HCT116 (cell line): ENCODE data around the gene KLHL22. TPM values are rescaled to one million over a fixed set of nuclear protein-coding genes. Genes with fewer than 3 reads are reported as not detected.

Source experiments
- ATAC-seq: fragments of 200-7000 bp; cut with Tn5 transposase; 2 replicates; pipeline ENCODE4 v1.9.1; 2020; ENCODE audit warnings: mild to moderate bottlenecking, moderate library complexity
- BruUV-seq: library from RNA; stranded (reverse); fragments of 400-500 nt; replicated peaks from 2 replicates; lab custom pipeline; 2021; lab: Mats Ljungman, UMichigan
- CTCF ChIA-PET: fragments of 300-600 bp; sonication (Branson Sonifier 250); formaldehyde crosslinking; loops from one replicate; lab custom pipeline; 2021; ENCODE audit warnings: antibody characterized with exemption; lab: Charles Lee
- POLR2A ChIA-PET: fragments of 300-600, 350-600 bp; sonication (Branson Sonifier 250); formaldehyde crosslinking; loops from one replicate; lab custom pipeline; 2021; ENCODE audit warnings: antibody characterized with exemption; lab: Charles Lee
- RAD21 ChIA-PET, 2 experiments: fragments of 300-600 bp; sonication (Branson Sonifier 250); formaldehyde crosslinking; loops; one replicate each; lab custom pipeline; 2023; ENCODE audit warnings: low total read pairs in 2 of 2; ENCODE audit not compliant: uncharacterized antibody in 2 of 2, unreplicated experiment in 2 of 2, low non-redundant PET in 1 of 2; lab: Charles Lee
- DNase-seq: peaks from one replicate; pipeline ENCODE4 v3.0.0-alpha.2; 2010; ENCODE audit warnings: low read depth, low spot score
- H2AFZ ChIP-seq: fragments of 200-600 bp; shearing (Covaris generic), sonication (generic); 2 replicates; pipeline ENCODE4 v1.6.1; 2017; ENCODE audit warnings: low read depth, mixed run types, mixed read lengths, antibody characterized with exemption, low read length; ENCODE audit not compliant: poor library complexity, severe bottlenecking
- H3K27ac ChIP-seq: 2 replicates; pipeline ENCODE4 v1.5.1; 2012; ENCODE audit warnings: low read depth, low read length
- H3K27me3 ChIP-seq: fragments of 200-600 bp; sonication (generic); 2 replicates; pipeline ENCODE4 v1.6.1; 2016; ENCODE audit warnings: mixed run types, low read length, mixed read lengths; ENCODE audit not compliant: insufficient read depth
- H3K36me3 ChIP-seq, 2 experiments: fragments of 200-500 bp in 1 of 2; fragments of 200-600 bp in 1 of 2; sonication (Bioruptor generic) in 1 of 2; sonication (generic) in 1 of 2; 2 replicates each; pipeline versions ENCODE4 v1.5.1 to v1.6.1; 2014 to 2016; ENCODE audit warnings: low read length in 2 of 2, inconsistent platforms in 1 of 2, mixed read lengths in 1 of 2, mixed run types in 1 of 2; ENCODE audit not compliant: insufficient read depth in 2 of 2, control insufficient read depth in 1 of 2
- H3K4me1 ChIP-seq, 2 experiments: fragments of 200-600 bp in 1 of 2; sonication (generic) in 1 of 2; 2 replicates each; pipeline versions ENCODE4 v1.5.1 to v1.6.1; 2012 to 2017; ENCODE audit warnings: low read length in 2 of 2, inconsistent platforms in 1 of 2, mild to moderate bottlenecking in 1 of 2, mixed read lengths in 1 of 2, mixed run types in 1 of 2, moderate library complexity in 1 of 2; ENCODE audit not compliant: insufficient read depth in 2 of 2, control insufficient read depth in 1 of 2
- H3K4me2 ChIP-seq: fragments of 200-600 bp; sonication (generic); 2 replicates; pipeline ENCODE4 v1.6.1; 2017; ENCODE audit warnings: mixed run types, low read length, mixed read lengths
- H3K4me3 ChIP-seq, 2 experiments: fragments of 200-600 bp in 1 of 2; sonication (generic) in 1 of 2; replicated peaks in 1 of 2; 2 replicates each; pipeline ENCODE4 v1.5.1; 2011 to 2016; ENCODE audit warnings: low read length in 2 of 2, control low read depth in 1 of 2, low read depth in 1 of 2, mild to moderate bottlenecking in 1 of 2, mixed read lengths in 1 of 2, mixed run types in 1 of 2
- H3K79me2 ChIP-seq: fragments of 200-600 bp; sonication (generic); 2 replicates; pipeline ENCODE4 v1.6.1; 2017; ENCODE audit warnings: mild to moderate bottlenecking, mixed run types, low read length, moderate library complexity, mixed read lengths; ENCODE audit not compliant: insufficient read depth
- H3K9ac ChIP-seq: fragments of 200-600 bp; sonication (generic); 2 replicates; pipeline ENCODE4 v1.6.1; 2016; ENCODE audit warnings: low read length, mixed read lengths
- H3K9me2 ChIP-seq: fragments of 200-600 bp; sonication (generic), shearing (Covaris generic); 2 replicates; pipeline ENCODE4 v1.6.1; 2017; ENCODE audit warnings: mixed run types, mild to moderate bottlenecking, moderate library complexity; ENCODE audit not compliant: insufficient read depth
- H3K9me3 ChIP-seq, 2 experiments: fragments of 200-500 bp in 1 of 2; fragments of 200-600 bp in 1 of 2; sonication (Bioruptor generic) in 1 of 2; sonication (generic) in 1 of 2; 2 replicates each; pipeline ENCODE4 v1.6.1; 2014 to 2017; ENCODE audit warnings: low read length in 2 of 2, mixed read lengths in 2 of 2, inconsistent platforms in 1 of 2, low read depth in 1 of 2, mild to moderate bottlenecking in 1 of 2, mixed run types in 1 of 2, moderate library complexity in 1 of 2; ENCODE audit not compliant: control insufficient read depth in 1 of 2, insufficient read depth in 1 of 2
- H4K20me1 ChIP-seq: fragments of 200-600 bp; sonication (generic), shearing (Covaris generic); 2 replicates; pipeline ENCODE4 v1.6.1; 2017; ENCODE audit warnings: mixed run types, mild to moderate bottlenecking, moderate library complexity; ENCODE audit not compliant: insufficient read depth
- EGR1 ChIP-seq: IDR thresholded peaks from 2 replicates; pipeline ENCODE4 v1.6.1; 2012; ENCODE audit warnings: low read depth
- ELF1 ChIP-seq: IDR thresholded peaks from 2 replicates; pipeline ENCODE4 v1.6.1; 2012; ENCODE audit warnings: low read depth, borderline replicate concordance
- EZH2 ChIP-seq: fragments of 200-600 bp; sonication (generic); IDR thresholded peaks from 2 replicates; pipeline ENCODE4 v1.6.1; 2017; ENCODE audit warnings: antibody characterized with exemption, mixed run types
- EZH2phosphoT487 ChIP-seq: fragments of 200-600 bp; IDR thresholded peaks from 2 replicates; pipeline ENCODE4 v1.6.1; 2018; ENCODE audit warnings: antibody characterized with exemption, borderline replicate concordance
- POLR2A ChIP-seq: IDR thresholded peaks from 2 replicates; pipeline ENCODE4 v1.7.0; 2011; ENCODE audit warnings: borderline replicate concordance; ENCODE audit not compliant: insufficient read depth, insufficient read length; ENCODE audit errors: extremely low read depth
- POLR2AphosphoS5 ChIP-seq: IDR thresholded peaks from 2 replicates; pipeline ENCODE4 v1.6.1; 2011; ENCODE audit warnings: mild to moderate bottlenecking, low read depth, low read length, moderate library complexity
- SIN3A ChIP-seq: IDR thresholded peaks from 2 replicates; pipeline ENCODE4 v1.6.1; 2012; ENCODE audit warnings: low read depth
- SRF ChIP-seq: IDR thresholded peaks from 2 replicates; pipeline ENCODE4 v1.6.1; 2012; ENCODE audit warnings: low read depth
- TCF7L2 ChIP-seq: IDR thresholded peaks from 2 replicates; pipeline ENCODE4 v1.7.0; 2011; ENCODE audit warnings: borderline replicate concordance, inconsistent platforms; ENCODE audit not compliant: insufficient read depth, insufficient read length; ENCODE audit errors: extremely low read depth
- YY1 ChIP-seq: IDR thresholded peaks from 2 replicates; pipeline ENCODE4 v1.6.1; 2011; ENCODE audit warnings: low read length, low read depth, moderate library complexity, mild to moderate bottlenecking; ENCODE audit not compliant: insufficient replicate concordance; ENCODE audit errors: extremely low read depth
- ZFX ChIP-seq: fragments of 450-650 bp; IDR thresholded peaks from 2 replicates; pipeline ENCODE4 v1.6.1; 2017
- ZNF274 ChIP-seq: fragments of 200-500 bp; sonication (Bioruptor generic); IDR thresholded peaks from 2 replicates; pipeline ENCODE4 v1.6.1; 2014; ENCODE audit warnings: mild to moderate bottlenecking, low read depth, low read length, inconsistent platforms
- intact Hi-C: fragments of 100-400 bp; cut with micrococcal nuclease; formaldehyde crosslinking; loops from 2 replicates; pipeline ENCODE4 v1.10.0; 2022
- total RNA-seq: library from RNA; stranded (reverse); gene quantifications from one replicate; pipeline ENCODE4 v1.2.1, GENCODE V29; 2021; ENCODE audit not compliant: unreplicated experiment
- TF ChIP-seq, protein P1 (sequence below): IDR thresholded peaks from 2 replicates; pipeline ENCODE4 v1.6.1; 2012
- TF ChIP-seq, protein P2 (sequence below): IDR thresholded peaks from 2 replicates; pipeline ENCODE4 v1.6.1; 2012; ENCODE audit warnings: low read depth
- TF ChIP-seq, protein P3 (sequence below), 3 experiments: fragments of 200-600 bp in 1 of 3; sonication (generic) in 1 of 3; IDR thresholded peaks in 2 of 3; conservative IDR thresholded peaks in 1 of 3; 2 replicates each; pipeline ENCODE4 v1.5.1; 2012 to 2017; ENCODE audit warnings: low read depth in 2 of 3, low read length in 2 of 3, antibody characterized with exemption in 1 of 3, borderline replicate concordance in 1 of 3, control low read depth in 1 of 3, mild to moderate bottlenecking in 1 of 3, mixed read lengths in 1 of 3, mixed run types in 1 of 3, moderate library complexity in 1 of 3; ENCODE audit not compliant: insufficient read depth in 1 of 3

KLHL22 gene
- total RNA-seq, 1 experiment from 2014 or later: 16.4 TPM

DNA sequence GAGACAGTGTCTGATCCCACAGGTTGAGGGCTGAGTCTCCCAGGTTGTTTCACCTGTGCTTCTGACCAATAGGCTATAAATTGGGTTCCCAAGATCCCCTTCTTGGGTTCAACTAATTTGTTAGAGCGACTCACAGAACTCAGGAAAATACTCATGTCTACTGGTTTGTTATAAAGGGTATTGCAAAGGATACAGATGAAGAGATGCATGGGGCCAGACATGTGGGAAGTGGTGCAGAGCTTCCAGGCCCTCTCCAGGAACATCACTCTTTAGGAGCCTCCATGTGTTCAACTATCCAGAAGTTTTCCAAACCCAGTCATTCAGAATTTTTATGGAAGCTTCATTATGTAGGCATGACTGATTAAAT lies 4.7 kb downstream of the KLHL22 start:
- TF ChIP-seq POLR2AphosphoS5 (no peak), SIN3A (no peak), EZH2 (no peak), ELF1 (no peak), YY1 (no peak), POLR2A (no peak), ZNF274 (no peak), SRF (no peak), ZFX (no peak), EGR1 (no peak), EZH2phosphoT487 (no peak), TCF7L2 (no peak)
- TF ChIP-seq, protein P1, sequence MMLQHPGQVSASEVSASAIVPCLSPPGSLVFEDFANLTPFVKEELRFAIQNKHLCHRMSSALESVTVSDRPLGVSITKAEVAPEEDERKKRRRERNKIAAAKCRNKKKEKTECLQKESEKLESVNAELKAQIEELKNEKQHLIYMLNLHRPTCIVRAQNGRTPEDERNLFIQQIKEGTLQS: no peak
- TF ChIP-seq, protein P2, sequence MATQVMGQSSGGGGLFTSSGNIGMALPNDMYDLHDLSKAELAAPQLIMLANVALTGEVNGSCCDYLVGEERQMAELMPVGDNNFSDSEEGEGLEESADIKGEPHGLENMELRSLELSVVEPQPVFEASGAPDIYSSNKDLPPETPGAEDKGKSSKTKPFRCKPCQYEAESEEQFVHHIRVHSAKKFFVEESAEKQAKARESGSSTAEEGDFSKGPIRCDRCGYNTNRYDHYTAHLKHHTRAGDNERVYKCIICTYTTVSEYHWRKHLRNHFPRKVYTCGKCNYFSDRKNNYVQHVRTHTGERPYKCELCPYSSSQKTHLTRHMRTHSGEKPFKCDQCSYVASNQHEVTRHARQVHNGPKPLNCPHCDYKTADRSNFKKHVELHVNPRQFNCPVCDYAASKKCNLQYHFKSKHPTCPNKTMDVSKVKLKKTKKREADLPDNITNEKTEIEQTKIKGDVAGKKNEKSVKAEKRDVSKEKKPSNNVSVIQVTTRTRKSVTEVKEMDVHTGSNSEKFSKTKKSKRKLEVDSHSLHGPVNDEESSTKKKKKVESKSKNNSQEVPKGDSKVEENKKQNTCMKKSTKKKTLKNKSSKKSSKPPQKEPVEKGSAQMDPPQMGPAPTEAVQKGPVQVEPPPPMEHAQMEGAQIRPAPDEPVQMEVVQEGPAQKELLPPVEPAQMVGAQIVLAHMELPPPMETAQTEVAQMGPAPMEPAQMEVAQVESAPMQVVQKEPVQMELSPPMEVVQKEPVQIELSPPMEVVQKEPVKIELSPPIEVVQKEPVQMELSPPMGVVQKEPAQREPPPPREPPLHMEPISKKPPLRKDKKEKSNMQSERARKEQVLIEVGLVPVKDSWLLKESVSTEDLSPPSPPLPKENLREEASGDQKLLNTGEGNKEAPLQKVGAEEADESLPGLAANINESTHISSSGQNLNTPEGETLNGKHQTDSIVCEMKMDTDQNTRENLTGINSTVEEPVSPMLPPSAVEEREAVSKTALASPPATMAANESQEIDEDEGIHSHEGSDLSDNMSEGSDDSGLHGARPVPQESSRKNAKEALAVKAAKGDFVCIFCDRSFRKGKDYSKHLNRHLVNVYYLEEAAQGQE: no peak
- TF ChIP-seq, protein P3, sequence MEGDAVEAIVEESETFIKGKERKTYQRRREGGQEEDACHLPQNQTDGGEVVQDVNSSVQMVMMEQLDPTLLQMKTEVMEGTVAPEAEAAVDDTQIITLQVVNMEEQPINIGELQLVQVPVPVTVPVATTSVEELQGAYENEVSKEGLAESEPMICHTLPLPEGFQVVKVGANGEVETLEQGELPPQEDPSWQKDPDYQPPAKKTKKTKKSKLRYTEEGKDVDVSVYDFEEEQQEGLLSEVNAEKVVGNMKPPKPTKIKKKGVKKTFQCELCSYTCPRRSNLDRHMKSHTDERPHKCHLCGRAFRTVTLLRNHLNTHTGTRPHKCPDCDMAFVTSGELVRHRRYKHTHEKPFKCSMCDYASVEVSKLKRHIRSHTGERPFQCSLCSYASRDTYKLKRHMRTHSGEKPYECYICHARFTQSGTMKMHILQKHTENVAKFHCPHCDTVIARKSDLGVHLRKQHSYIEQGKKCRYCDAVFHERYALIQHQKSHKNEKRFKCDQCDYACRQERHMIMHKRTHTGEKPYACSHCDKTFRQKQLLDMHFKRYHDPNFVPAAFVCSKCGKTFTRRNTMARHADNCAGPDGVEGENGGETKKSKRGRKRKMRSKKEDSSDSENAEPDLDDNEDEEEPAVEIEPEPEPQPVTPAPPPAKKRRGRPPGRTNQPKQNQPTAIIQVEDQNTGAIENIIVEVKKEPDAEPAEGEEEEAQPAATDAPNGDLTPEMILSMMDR (IDR thresholded peaks at IDR 0.05 in 2 of 3, conservative IDR thresholded peaks at IDR 0.05 in 1 of 3; ENCODE audit: borderline replicate concordance in 1 of 3, insufficient read depth in 1 of 3, low read depth in 2 of 3, low read length in 2 of 3): no peak
- Histone ChIP-seq H3K4me2 (no peak overlapping the region), H2AFZ (no peak overlapping the region), H3K9me3 (no peaks in the 10 kb centered on the region), H3K9ac (no peak overlapping the region), H3K4me3 (no peak overlapping the region), H3K4me1 (peaks cover 6 to 20% of the 10 kb centered on the region in 2 experiments; a peak in 3 of 4 replicates), H4K20me1 (no peaks in the 10 kb centered on the region), H3K27me3 (no peaks in the 10 kb centered on the region), H3K36me3 (no peaks in the 10 kb centered on the region), H3K27ac (no peak overlapping the region), H3K79me2 (peaks cover 26% of the 10 kb centered on the region), H3K9me2 (no peaks in the 10 kb centered on the region)
- ATAC-seq: no peak
- RAD21 ChIA-PET: no interaction called here
- no peak for DNase-seq
- POLR2A ChIA-PET: no interaction called here
- no TSS peak for BruUV-seq
- CTCF ChIA-PET: no interaction called here
- intact Hi-C loops: no loop called here
